Measurements from ENCODE around the gene DNAH11. TPM values are rescaled to one million over a fixed set of nuclear protein-coding genes. Genes with fewer than 3 reads are reported as not detected.

The DNAH11 gene
- total and polyA plus RNA-seq, 8 donors, result 0.46 to 3.8 (median 1.1) TPM

DNA sequence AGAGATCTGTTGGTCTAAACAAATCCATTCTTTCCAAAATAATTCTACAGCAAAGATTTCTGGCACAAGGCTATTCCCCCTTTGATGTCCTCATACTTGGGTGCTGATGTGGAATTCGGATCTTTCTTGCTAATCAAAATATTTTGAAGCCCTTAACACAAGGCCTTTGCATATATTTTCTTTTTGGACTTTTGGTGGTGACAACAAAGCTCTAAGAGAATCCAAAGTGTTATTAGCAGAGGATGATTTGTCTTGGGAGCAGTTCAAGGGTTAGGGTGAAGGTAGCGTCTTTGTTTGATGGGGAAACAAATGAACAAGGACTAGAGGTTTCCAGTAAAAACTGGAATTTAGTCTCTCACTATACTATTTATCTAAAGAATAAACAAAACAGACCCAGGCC, 205.0 kb downstream of the DNAH11 start:
- Histone ChIP-seq H3K9me3 (no peaks in the 10 kb centered on the region), H3K27me3 (no peaks in the 10 kb centered on the region), H3K4me3 (no peak overlapping the region), H3K27ac (no peak overlapping the region), H3K36me3 (no peaks in the 10 kb centered on the region), H3K4me1 (no peaks in the 10 kb centered on the region)
- TF ChIP-seq, protein P1, sequence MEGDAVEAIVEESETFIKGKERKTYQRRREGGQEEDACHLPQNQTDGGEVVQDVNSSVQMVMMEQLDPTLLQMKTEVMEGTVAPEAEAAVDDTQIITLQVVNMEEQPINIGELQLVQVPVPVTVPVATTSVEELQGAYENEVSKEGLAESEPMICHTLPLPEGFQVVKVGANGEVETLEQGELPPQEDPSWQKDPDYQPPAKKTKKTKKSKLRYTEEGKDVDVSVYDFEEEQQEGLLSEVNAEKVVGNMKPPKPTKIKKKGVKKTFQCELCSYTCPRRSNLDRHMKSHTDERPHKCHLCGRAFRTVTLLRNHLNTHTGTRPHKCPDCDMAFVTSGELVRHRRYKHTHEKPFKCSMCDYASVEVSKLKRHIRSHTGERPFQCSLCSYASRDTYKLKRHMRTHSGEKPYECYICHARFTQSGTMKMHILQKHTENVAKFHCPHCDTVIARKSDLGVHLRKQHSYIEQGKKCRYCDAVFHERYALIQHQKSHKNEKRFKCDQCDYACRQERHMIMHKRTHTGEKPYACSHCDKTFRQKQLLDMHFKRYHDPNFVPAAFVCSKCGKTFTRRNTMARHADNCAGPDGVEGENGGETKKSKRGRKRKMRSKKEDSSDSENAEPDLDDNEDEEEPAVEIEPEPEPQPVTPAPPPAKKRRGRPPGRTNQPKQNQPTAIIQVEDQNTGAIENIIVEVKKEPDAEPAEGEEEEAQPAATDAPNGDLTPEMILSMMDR (IDR thresholded peaks at IDR 0.05), result no peak
- DNase-seq (no peak), ATAC-seq (no peak), FAIRE-seq (no peak)
- intact Hi-C loops (cut with DNase I), result no loop called here
- WGBS, 2 donors, result 63 to 79% methylated on average over 2 of the region's 2 CpGs

DNA sequence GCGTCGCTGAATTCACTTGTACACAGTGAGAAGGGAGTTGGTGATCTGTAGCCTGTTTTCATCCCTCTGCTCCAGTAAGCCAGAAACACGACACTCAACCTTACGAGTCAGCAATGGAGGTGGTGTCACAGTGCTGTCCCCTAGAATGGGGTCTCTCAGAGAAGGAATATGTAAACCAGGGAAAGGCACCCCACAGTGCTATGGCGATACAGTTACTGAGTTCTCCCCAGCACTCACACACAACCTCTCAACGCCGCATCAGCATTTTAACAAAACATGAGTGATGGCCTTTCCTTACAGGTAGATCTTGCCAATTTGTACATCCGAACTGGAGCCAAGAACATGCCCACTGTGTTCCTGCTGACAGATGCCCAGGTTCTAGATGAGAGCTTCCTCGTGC, 206.5 kb downstream of the DNAH11 start:
- no peak for FAIRE-seq
- Histone ChIP-seq H3K9me3 (no peaks in the 10 kb centered on the region), H3K27me3 (no peaks in the 10 kb centered on the region), H3K27ac (no peak overlapping the region), H3K36me3 (no peaks in the 10 kb centered on the region), H3K4me1 (no peaks in the 10 kb centered on the region), H3K4me3 (no peak overlapping the region)
- no peak for DNase-seq
- ATAC-seq, result no peak
- intact Hi-C loops (cut with DNase I), result no loop called here
- 82 to 87% methylated on average over 9 of the region's 9 CpGs for WGBS, 2 donors
- TF ChIP-seq, protein P1 (IDR thresholded peaks at IDR 0.05), result no peak

DNA sequence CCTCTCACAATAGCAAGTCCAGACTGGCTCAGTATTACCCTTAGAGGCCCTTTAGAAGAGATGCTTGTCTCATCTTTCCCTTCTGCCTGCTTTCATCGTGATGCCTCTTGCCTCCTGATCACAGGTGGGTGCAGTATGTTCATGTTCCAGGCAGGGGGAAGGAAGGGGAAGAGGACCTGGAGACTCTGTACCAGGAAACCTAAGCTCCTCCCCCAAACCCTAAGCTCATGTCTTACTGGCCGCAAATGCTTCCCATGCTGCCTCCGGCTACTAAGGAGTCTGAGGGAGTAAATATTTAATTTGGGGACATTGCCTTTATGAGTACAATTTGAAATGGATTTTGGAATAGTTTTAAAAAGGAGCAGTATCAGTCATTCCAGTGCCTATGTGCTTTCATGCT, 210.2 kb downstream of the DNAH11 start:
- Histone ChIP-seq H3K4me3 (no peak overlapping the region), H3K27ac (no peak overlapping the region), H3K4me1 (no peaks in the 10 kb centered on the region), H3K9me3 (no peaks in the 10 kb centered on the region), H3K36me3 (no peaks in the 10 kb centered on the region), H3K27me3 (no peaks in the 10 kb centered on the region)
- DNase-seq (no peak), FAIRE-seq (no peak), ATAC-seq (no peak)
- intact Hi-C loops (cut with DNase I), result no loop called here
- 61 to 65% methylated on average over 3 of the region's 3 CpGs for WGBS, 2 donors
- TF ChIP-seq, protein P1 (IDR thresholded peaks at IDR 0.05), result no peak

DNA sequence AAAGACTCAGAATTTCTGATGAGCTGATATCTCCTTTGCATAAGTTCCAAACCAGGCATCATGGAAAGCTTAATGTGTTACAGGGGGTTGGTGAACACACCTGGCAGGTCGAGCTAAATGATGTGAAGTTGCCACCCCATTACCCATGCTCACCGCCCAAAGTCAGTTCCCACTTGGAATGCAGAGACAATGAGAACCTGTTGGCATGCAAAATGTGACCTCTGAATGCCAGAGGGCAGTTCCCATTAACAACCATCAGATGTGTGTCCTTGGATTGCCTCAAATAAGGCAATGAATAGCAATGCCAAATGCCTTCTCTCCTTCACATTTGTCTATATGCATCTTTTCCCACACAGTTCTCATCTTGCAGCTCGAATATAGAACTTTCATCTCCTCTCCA, 212.1 kb downstream of the DNAH11 start:
- no peaks in the 10 kb centered on the region for H3K4me1 ChIP-seq
- H3K27me3 ChIP-seq, result no peaks in the 10 kb centered on the region
- WGBS, 2 donors, result 67 to 70% methylated on average over 3 of the region's 3 CpGs
- intact Hi-C loops (cut with DNase I), result no loop called here
- H3K27ac ChIP-seq, result no peak overlapping the region
- DNase-seq, result no peak
- TF ChIP-seq, protein P1 (IDR thresholded peaks at IDR 0.05), result no peak
- H3K9me3 ChIP-seq, result no peaks in the 10 kb centered on the region
- no peak for ATAC-seq
- no peak for FAIRE-seq
- no peaks in the 10 kb centered on the region for H3K36me3 ChIP-seq
- no peak overlapping the region for H3K4me3 ChIP-seq

DNA sequence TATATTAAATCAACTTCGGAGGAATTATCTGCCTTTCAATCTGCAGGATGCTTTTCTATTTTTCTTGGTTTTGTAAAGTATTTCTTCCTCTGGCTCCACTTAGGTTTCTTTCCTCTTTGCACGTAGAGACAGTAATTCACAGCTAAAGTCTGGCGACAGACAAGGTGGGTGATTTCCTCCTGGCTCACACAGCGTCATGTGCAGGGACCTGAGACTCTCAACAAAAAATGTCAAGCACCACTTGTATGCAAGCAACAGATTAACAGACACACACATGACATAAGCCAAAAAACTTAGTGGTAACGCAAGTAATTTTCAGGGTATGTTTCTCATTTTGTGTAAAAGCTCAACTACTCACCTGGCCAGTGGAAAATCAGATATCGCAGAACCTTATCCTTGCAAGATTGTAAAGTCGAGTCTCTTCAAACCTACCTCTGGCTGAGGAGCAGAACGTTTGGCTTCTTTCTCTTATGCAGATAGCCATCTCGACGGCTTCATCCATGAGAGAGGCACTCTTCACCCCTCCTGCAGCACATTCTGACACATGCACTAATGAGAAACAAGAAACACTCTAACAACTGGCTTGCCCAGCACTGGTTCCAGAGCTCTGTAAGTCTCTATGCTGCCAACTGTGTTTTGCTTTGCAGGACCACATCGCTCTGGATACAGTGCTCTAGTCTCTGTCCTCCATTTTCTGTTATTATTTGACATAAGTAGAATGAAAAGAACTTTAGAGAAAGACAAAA, 214.9 kb downstream of the DNAH11 start:
- DNase-seq, result no peak
- Histone ChIP-seq H3K36me3 (no peaks in the 10 kb centered on the region), H3K27me3 (no peaks in the 10 kb centered on the region), H3K4me1 (no peaks in the 10 kb centered on the region), H3K4me3 (no peak overlapping the region), H3K27ac (no peak overlapping the region), H3K9me3 (no peaks in the 10 kb centered on the region)
- FAIRE-seq, result no peak
- TF ChIP-seq, protein P1 (IDR thresholded peaks at IDR 0.05), result no peak
- WGBS, 2 donors, result 62 to 65% methylated on average over 11 of the region's 11 CpGs
- no peak for ATAC-seq
- intact Hi-C loops (cut with DNase I), result no loop called here

Measured in pancreas (tissue), 10 donors.